T1000 (cell line): ENCODE results near the gene SPIRE2.
"Not testable (repeated sequence)": the region's sequence is repeated elsewhere in the genome, so short reads cannot be mapped to it uniquely, and the experiment has no call there.

Experiments used
- DNase-seq: peaks from one replicate; lab custom pipeline; 2025; ENCODE audit warnings: mixed read lengths; lab: John Stamatoyannopoulos, UW

Gene SPIRE2

DNA sequence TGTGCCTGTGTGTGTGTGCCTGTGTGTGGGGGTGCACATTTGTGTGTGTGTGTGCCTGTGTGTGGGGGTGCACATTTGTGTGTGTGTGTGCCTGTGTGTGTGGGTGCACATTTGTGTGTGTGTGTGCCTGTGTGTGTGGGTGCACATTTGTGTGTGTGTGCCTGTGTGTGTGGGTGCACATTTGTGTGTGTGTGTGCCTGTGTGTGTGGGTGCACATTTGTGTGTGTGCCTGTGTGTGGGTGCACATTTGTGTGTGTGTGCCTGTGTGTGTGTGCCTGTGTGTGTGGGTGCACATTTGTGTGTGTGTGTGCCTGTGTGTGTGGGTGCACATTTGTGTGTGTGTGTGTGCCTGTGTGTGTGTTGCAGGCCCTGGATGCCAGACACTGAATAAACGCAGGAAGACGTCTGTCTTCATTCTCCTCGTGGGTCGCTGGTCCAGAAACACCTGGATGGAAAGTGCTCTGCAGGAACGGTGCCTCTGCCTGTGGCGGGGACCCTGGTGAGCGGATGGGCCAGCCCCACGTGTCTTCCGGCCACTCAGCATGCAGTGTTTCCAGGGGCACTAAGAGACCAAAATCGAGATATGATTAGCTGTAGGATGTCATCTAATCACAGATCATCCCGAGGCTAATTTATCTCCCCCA, 86.5 kb downstream of the SPIRE2 start:
- DNase-seq: not testable (repeated sequence)

DNA sequence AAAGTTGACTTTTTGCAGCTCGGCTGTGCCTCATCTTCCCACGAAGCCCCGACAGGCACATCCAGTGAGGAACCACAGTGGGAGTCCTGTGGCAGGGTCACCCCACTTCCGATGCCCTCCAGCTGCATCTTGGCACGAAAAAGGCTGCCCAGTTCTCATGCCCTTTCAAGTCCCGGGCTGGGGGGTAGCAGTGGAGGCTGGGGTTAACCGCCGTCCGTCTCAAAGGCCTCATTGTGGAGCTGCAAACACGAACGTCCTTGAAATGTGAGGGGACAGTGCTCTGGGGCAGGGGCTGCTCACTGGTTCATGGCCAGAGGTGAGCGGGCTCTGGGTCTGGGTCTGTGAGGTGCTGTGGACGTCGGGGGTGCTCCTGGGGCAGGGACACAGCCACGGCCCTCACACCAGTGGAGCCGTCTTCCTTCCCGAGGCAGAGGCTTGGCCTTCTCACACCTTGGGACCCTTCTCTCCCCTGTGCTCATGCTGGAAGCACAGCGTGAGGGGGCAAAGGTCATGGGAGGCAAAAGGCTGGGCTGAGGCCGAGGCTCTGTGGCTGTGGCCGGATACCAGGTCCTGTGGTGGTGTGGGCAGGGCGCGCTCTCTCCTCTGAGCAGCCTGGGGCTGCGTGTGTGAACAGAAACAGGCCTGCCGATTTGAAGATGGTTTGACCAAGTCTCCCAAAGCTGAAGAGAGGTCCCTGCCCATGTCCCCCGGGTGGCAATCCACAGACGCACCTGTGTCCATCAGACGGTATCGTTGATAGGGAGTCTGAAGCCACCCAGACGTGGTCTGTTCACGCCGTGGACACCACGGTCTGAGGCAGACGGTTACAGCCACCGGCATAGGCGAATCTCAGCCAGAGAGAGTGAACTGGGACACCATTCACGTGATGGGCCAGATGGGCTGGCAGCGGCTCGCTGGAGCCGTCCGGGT, 87.3 kb downstream of the SPIRE2 start:
- no peak for DNase-seq

DNA sequence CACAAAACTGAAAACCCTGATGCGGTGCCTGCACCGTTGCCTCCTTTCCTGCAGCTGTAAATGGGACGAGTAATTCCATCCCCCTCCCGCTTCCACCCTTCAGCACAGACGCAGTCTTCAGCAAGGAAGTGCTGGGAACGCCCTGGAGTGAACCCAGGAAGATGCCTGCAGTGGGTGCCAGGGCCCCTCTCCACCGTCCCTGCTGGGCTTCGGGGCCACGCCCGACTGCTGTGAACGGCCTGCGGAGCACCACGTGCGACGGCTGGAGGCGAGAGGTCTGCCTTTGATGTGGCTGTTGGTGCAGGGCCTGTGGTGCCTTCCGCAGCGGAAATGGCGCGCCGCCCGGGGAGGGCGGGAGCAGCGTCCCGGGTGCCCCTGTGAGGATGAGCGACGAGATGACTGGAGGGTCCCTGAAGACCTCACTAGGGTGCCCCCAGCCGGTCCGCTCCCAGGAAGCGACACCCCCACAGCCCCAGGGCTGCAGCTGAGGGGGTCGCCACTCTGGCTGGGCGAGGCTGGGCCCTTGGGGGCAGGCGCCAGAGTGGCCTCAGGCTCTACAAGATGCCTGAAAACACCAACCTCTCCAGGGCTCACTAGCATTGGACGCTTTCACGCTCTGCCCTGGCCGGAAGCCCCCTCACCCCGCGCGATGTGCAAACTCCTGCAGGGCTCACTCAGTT, 89.6 kb downstream of the SPIRE2 start:
- no peak for DNase-seq

DNA sequence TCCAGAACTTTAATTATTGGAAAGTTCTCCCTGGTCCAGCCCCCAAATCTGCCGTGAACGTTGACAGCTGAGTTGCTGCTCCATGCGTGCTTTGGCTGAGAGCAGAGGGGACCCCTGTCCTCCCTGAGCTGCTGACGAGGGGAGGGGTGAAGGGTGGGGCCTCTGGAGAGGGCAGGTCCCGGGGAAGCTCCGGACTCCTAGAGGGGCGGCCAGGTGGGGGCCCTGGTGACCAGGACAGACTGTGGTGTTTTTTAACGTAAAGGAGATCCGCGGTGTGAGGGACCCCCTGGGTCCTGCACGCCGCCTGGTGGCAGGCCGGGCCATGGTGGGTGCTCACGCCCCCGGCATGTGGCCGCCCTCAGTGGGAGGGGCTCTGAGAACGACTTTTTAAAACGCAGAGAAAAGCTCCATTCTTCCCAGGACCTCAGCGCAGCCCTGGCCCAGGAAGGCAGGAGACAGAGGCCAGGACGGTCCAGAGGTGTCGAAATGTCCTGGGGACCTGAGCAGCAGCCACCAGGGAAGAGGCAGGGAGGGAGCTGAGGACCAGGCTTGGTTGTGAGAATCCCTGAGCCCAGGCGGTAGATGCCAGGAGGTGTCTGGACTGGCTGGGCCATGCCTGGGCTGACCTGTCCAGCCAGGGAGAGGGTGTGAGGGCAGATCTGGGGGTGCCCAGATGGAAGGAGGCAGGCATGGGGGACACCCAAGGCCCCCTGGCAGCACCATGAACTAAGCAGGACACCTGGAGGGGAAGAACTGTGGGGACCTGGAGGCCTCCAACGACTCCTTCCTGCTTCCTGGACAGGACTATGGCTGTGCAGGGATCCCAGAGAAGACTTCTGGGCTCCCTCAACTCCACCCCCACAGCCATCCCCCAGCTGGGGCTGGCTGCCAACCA, 90.4 kb downstream of the SPIRE2 start, which contains the start of gene MC1R:
Gene MC1R (plus strand): TSS at position 410 of the 895 bp plus-strand sequence. CDS start 397 bp downstream, at position 807.
- DNase-seq: no peak

DNA sequence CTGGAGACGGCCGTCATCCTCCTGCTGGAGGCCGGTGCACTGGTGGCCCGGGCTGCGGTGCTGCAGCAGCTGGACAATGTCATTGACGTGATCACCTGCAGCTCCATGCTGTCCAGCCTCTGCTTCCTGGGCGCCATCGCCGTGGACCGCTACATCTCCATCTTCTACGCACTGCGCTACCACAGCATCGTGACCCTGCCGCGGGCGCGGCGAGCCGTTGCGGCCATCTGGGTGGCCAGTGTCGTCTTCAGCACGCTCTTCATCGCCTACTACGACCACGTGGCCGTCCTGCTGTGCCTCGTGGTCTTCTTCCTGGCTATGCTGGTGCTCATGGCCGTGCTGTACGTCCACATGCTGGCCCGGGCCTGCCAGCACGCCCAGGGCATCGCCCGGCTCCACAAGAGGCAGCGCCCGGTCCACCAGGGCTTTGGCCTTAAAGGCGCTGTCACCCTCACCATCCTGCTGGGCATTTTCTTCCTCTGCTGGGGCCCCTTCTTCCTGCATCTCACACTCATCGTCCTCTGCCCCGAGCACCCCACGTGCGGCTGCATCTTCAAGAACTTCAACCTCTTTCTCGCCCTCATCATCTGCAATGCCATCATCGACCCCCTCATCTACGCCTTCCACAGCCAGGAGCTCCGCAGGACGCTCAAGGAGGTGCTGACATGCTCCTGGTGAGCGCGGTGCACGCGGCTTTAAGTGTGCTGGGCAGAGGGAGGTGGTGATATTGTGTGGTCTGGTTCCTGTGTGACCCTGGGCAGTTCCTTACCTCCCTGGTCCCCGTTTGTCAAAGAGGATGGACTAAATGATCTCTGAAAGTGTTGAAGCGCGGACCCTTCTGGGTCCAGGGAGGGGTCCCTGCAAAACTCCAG, 91.5 kb downstream of the SPIRE2 start:
- DNase-seq: no peak

DNA sequence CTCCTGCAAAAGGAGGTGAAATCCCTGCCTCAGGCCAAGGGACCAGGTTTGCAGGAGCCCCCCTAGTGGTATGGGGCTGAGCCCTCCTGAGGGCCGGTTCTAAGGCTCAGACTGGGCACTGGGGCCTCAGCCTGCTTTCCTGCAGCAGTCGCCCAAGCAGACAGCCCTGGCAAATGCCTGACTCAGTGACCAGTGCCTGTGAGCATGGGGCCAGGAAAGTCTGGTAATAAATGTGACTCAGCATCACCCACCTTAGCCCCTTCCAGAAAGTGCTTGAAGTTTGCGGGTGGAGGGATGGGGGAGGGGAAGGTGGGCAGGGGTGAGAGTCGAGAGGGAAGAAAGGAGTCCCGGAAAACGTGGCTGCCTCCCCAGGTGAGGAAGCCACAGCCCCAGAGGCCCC, 92.4 kb downstream of the SPIRE2 start:
- DNase-seq: no peak
